Fibroblast of the aortic adventitia (primary cell): ENCODE data around the gene GRM2. TPM values are rescaled to one million over a fixed set of nuclear protein-coding genes. Genes with fewer than 3 reads are reported as not detected.
"Not testable (repeated sequence)": the region's sequence is repeated elsewhere in the genome, so short reads cannot be mapped to it uniquely, and the experiment has no call there.

Source experiments
- DNase-seq: peaks from one replicate; pipeline ENCODE4 v3.0.0-alpha.2; 2010; ENCODE audit warnings: low read depth
- H3K4me3 ChIP-seq: 2 replicates; pipeline ENCODE4 v1.5.1; 2011; ENCODE audit warnings: low read depth, mild to moderate bottlenecking, control low read depth, low read length, moderate library complexity
- total RNA-seq: library from RNA; depleted of rRNA; stranded (reverse); fragments of >200 nt; gene quantifications from 2 replicates; pipeline ENCODE4 v1.2.3, GENCODE V29; 2012; ENCODE audit warnings: low replicate concordance
- TF ChIP-seq, protein P1 (sequence below): IDR thresholded peaks from 2 replicates; pipeline ENCODE4 v1.5.1; 2011; ENCODE audit warnings: mild to moderate bottlenecking, low read length, control low read depth, inconsistent platforms; ENCODE audit not compliant: insufficient read depth

Gene GRM2
- total RNA-seq, 1 donor: under 0.01 TPM

DNA sequence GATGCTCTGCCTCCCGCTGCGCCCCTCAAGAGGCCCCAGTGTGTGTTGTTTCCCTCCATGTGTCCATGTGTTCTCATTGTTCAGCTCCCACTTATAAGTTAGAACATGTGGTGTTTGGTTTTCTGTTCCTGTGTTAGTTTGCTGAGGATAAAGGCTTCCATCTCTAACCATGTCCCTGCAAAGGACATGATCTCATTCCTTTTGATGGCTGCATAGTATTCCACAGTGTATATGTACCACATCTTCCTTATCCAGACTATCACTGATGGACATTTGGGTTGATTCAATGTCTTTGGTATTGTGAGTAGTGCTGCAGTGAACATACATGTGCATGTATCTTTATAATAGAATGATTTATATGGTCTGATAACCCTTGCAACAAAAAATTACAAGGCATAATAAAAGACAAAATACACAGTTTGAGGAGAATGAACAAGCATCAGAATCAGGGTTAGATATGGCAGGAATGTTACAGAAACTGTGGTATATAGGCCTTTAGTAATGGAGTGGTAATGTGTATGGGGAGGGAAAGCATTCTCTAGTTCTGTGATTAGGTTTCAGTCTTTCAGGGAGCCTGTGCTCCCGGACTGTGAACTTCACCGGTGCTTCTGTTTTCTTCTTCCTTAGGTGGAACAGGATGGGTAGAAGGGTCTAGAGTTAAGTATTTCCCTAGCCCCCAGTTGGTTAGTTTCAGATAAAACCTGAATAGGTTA is 27.1 kb downstream of the GRM2 start:
- no peak overlapping the region for H3K4me3 ChIP-seq
- no peak for DNase-seq
- TF ChIP-seq, protein P1, sequence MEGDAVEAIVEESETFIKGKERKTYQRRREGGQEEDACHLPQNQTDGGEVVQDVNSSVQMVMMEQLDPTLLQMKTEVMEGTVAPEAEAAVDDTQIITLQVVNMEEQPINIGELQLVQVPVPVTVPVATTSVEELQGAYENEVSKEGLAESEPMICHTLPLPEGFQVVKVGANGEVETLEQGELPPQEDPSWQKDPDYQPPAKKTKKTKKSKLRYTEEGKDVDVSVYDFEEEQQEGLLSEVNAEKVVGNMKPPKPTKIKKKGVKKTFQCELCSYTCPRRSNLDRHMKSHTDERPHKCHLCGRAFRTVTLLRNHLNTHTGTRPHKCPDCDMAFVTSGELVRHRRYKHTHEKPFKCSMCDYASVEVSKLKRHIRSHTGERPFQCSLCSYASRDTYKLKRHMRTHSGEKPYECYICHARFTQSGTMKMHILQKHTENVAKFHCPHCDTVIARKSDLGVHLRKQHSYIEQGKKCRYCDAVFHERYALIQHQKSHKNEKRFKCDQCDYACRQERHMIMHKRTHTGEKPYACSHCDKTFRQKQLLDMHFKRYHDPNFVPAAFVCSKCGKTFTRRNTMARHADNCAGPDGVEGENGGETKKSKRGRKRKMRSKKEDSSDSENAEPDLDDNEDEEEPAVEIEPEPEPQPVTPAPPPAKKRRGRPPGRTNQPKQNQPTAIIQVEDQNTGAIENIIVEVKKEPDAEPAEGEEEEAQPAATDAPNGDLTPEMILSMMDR: no peak

DNA sequence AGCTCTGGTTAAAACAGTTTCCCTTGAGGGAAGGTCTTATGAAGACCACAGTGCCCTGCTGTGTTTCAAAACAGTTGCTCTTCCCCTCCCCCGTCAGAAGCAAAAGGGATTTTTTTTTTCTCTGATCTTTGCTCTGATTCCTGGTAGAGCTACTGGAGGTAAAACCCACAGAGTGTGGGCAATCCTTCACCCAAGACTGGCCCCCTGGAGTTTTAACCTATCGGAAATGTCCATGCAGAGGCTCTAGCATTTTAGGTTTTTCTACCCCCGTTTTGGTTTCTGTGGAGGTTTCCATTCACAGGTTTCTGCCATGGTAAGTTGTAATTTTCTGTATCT is 27.7 kb downstream of the GRM2 start:
- TF ChIP-seq, protein P1: no peak
- H3K4me3 ChIP-seq: no peak overlapping the region
- no peak for DNase-seq

DNA sequence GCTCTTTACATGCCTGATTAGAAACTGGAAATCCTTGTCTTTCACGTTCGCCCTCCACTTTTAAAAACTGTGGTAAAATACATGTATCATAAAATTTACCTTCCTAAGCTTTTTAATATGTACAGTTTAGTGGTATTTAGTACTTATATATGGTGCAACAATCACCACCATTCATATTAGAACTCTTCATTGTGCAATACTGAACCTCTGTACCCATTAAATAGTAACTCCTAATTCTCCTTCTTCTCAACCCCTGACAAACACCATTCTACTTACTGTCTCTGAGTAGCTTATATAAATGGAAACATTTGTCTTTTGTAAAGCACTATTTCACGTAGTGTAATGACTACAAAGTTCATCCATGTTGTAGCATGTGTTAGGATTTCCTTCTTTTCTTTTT is 28.2 kb downstream of the GRM2 start:
- no peak for DNase-seq
- no peak overlapping the region for H3K4me3 ChIP-seq
- TF ChIP-seq, protein P1: no peak

DNA sequence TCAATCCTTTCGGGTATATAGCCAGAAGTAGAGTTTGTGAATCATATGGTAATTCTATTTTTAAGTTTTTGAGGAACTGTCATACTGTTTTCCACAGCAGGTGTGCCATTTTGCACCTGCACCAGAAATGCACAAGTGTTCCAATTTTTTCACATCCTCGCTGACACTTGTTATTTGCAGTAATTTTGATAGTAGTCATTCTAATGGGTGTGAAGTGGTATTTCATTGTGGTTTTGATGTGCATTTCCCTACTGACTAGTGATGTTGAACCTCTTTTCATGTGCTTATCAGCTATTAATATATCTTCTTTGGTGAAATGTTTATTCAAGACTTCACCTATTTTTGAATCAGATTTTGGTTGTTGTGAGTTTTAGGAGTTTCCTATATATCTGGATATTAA is 29.1 kb downstream of the GRM2 start:
- DNase-seq: no peak
- TF ChIP-seq, protein P1: no peak
- H3K4me3 ChIP-seq: no peak overlapping the region

DNA sequence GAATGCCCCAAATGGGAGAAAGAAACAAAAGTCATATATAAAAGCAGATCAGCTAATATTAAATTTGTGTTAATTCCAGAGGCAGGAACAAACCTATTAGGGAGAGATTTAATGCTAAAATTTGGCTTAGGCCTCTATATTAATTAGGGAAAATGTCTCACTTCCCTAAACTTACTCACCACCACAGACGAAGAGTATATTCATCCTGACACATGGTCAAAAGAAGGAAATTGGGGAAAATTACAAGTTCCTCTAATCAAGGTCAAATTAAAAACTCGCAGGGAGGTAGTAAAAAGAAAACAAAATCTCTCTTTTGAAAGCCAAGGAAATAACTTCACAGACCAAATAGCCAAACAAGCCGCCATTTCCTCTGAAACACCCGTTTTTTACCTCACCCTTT is 32.2 kb downstream of the GRM2 start:
- DNase-seq: no peak
- TF ChIP-seq, protein P1: no peak
- no peak overlapping the region for H3K4me3 ChIP-seq

DNA sequence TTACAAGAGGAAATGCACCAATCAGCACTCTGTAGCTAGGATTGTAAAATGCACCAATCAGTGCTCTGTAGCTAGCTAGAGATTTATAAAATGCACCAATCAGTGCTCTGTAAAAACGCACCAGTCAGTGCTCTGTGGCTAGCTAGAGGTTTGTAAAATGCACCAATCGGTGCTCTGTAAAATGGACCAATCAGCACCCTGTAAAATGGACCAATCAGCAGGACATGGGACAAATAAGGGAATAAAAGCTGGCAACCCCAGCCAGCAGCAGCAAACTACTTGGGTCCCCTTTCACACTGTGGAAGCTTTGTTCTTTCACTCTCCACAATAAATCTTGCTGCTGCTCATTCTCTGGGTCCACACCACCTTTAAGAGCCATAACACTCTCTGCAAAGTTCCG is 35.5 kb downstream of the GRM2 start:
- H3K4me3 ChIP-seq, DNase-seq: not testable (repeated sequence)

DNA sequence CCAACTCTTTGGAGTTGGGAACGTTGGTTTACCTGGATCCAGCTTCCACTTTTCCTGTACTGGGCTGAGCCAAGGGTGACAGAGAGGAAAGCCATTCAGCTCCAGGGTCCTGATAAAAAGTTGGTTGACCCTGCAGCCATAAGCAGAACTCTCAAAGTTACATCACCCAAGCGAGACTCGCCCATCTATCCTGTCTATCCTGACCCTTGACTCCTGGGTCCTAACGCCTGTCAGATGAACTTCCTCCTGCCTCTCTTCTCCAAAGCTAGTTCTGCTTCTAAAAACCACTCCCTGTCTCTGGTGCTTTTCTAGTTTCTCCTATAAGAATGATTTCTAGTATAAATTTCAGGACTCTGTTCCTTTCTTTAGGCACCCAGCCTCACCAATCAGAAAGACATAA is 36.1 kb downstream of the GRM2 start:
- H3K4me3 ChIP-seq, DNase-seq: not testable (repeated sequence)

DNA sequence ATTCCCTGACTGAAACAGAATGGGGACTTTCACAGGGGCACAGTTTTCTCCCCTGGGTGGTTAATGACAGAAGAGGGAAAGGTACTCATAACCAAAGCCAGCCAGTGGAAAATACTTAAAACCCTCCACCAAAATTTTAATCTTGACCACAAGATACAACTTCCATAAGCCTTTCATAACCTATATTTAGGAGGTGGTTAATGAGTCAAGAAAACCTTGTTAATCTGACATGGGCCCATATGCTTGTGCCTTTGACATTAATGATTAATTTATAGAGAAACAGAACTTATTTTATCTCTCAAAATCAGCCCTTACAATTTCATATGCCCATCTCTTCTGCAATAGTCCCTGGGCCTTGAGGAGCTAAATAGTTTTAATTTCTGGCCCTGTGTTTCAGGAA is 41.0 kb downstream of the GRM2 start:
- no peak for DNase-seq
- H3K4me3 ChIP-seq: no peak overlapping the region
- TF ChIP-seq, protein P1: no peak
